AML-193 (cell line): ENCODE data around the gene ABCA6.
"Not testable (repeated sequence)": the region's sequence is repeated elsewhere in the genome, so short reads cannot be mapped to it uniquely, and the experiment has no call there.

Source experiments
- DNase-seq, 2 experiments: peaks; one replicate each; lab custom pipeline; 2025; lab: John Stamatoyannopoulos, UW

The ABCA6 gene

GRCh38 chr17:69134112-69134511, 7.6 kb downstream of the ABCA6 start:
- no peak for DNase-seq

GRCh38 chr17:69130627-69131296, 10.9 kb downstream of the ABCA6 start:
- DNase-seq = no peak

GRCh38 chr17:69123626-69124025, 18.1 kb downstream of the ABCA6 start:
- no peak for DNase-seq

- DNase-seq = no peak
Observed at GRCh38 chr17:69122065-69122464, 19.6 kb downstream of the ABCA6 start.

- DNase-seq = no peak
Observed at GRCh38 chr17:69117855-69118784, 23.6 kb downstream of the ABCA6 start.

- DNase-seq = no peak
Observed at GRCh38 chr17:69111794-69112193, 29.9 kb downstream of the ABCA6 start.

GRCh38 chr17:69105907-69106730, 35.6 kb downstream of the ABCA6 start:
- DNase-seq = no peak

GRCh38 chr17:69103557-69104233, 38.0 kb downstream of the ABCA6 start:
- DNase-seq = no peak

GRCh38 chr17:69098625-69099024, 43.1 kb downstream of the ABCA6 start:
- no peak for DNase-seq

- DNase-seq = no peak
Observed at GRCh38 chr17:69096541-69096940, 45.2 kb downstream of the ABCA6 start.

GRCh38 chr17:69093995-69094394, 47.7 kb downstream of the ABCA6 start:
- DNase-seq = no peak

GRCh38 chr17:69093279-69093789, 48.4 kb downstream of the ABCA6 start:
- no peak for DNase-seq

GRCh38 chr17:69090365-69090764, 51.3 kb downstream of the ABCA6 start:
- no peak for DNase-seq

- DNase-seq = no peak
Observed at GRCh38 chr17:69088643-69089200, 53.0 kb downstream of the ABCA6 start.

- DNase-seq = no peak
Observed at GRCh38 chr17:69086641-69087040, 55.1 kb downstream of the ABCA6 start.

GRCh38 chr17:69084911-69085310, 56.8 kb downstream of the ABCA6 start:
- DNase-seq = no peak

- DNase-seq = no peak
Observed at GRCh38 chr17:69082696-69083095, 59.0 kb downstream of the ABCA6 start.

GRCh38 chr17:69078864-69079263, 62.8 kb downstream of the ABCA6 start:
- no peak for DNase-seq

GRCh38 chr17:69075823-69076222, 65.9 kb downstream of the ABCA6 start:
- DNase-seq = no peak

- DNase-seq = not testable (repeated sequence)
Observed at GRCh38 chr17:69073392-69073791, 68.3 kb downstream of the ABCA6 start.

GRCh38 chr17:69072803-69073256, 68.9 kb downstream of the ABCA6 start:
- not testable (repeated sequence) for DNase-seq
